IMR-90 (cell line): ENCODE data around the gene TCAP. TPM values are rescaled to one million over a fixed set of nuclear protein-coding genes. Genes with fewer than 3 reads are reported as not detected.

Source experiments
- ATAC-seq: fragments of 200-7000 bp; cut with Tn5 transposase; 2 replicates; pipeline ENCODE4 v1.9.1; 2020; ENCODE audit warnings: low read depth, mild to moderate bottlenecking, moderate library complexity
- BruUV-seq: library from RNA; stranded (reverse); fragments of 400-500 nt; replicated peaks from 2 replicates; lab custom pipeline; 2021; lab: Mats Ljungman, UMichigan
- CTCF ChIA-PET: fragments of 300-600 bp; formaldehyde crosslinking; extraction: SDS; loops from one replicate; lab custom pipeline; 2021; ENCODE audit warnings: antibody characterized with exemption; lab: Yijun Ruan, JAX
- POLR2A ChIA-PET: fragments of 300-600 bp; sonication (Branson Sonifier 250); formaldehyde crosslinking; loops from one replicate; lab custom pipeline; 2022; ENCODE audit warnings: antibody characterized with exemption; ENCODE audit not compliant: unreplicated experiment; lab: Charles Lee
- DNase-seq: peaks from one replicate; pipeline ENCODE4 v3.0.0; 2013
- H2AFZ ChIP-seq: replicated peaks from 2 replicates; pipeline ENCODE3; 2013; ENCODE audit warnings: low read length, mild to moderate bottlenecking; ENCODE audit not compliant: poor library complexity
- H2AK5ac ChIP-seq: 2 replicates; pipeline ENCODE4 v1.6.1; 2013; ENCODE audit warnings: low read depth, low read length, inconsistent platforms
- H2AK9ac ChIP-seq: replicated peaks from 2 replicates; pipeline ENCODE3; 2013; ENCODE audit warnings: mild to moderate bottlenecking, low read depth, low read length, moderate library complexity; ENCODE audit not compliant: poor library complexity
- H2BK120ac ChIP-seq: 2 replicates; pipeline ENCODE4 v1.6.1; 2013; ENCODE audit warnings: low read depth, low read length, inconsistent platforms
- H2BK15ac ChIP-seq: 3 replicates; pipeline ENCODE4 v1.6.1; 2013; ENCODE audit warnings: low read depth, low read length, inconsistent platforms
- H2BK20ac ChIP-seq: 2 replicates; pipeline ENCODE4 v1.6.1; 2013; ENCODE audit warnings: low read depth, mild to moderate bottlenecking, inconsistent platforms, low read length, moderate library complexity
- H2BK5ac ChIP-seq: 2 replicates; pipeline ENCODE4 v1.6.1; 2013; ENCODE audit warnings: mild to moderate bottlenecking, low read depth, low read length, inconsistent platforms; ENCODE audit not compliant: poor library complexity, severe bottlenecking
- H3K14ac ChIP-seq: replicated peaks from 2 replicates; pipeline ENCODE4 v1.6.1; 2013; ENCODE audit warnings: low read depth, low read length, inconsistent platforms
- H3K18ac ChIP-seq: 2 replicates; pipeline ENCODE4 v1.6.1; 2013; ENCODE audit warnings: low read depth, low read length, control low read depth
- H3K23ac ChIP-seq: 2 replicates; pipeline ENCODE4 v1.6.1; 2013; ENCODE audit warnings: low read depth, low read length, inconsistent platforms
- H3K27ac ChIP-seq: 2 replicates; pipeline ENCODE4 v1.5.1; 2013; ENCODE audit warnings: mild to moderate bottlenecking, control low read depth, low read length; ENCODE audit not compliant: insufficient read depth
- H3K27me3 ChIP-seq: 2 replicates; pipeline ENCODE4 v1.6.1; 2013; ENCODE audit warnings: low read length; ENCODE audit not compliant: control insufficient read depth, insufficient read depth
- H3K36me3 ChIP-seq: 2 replicates; pipeline ENCODE4 v1.6.1; 2013; ENCODE audit warnings: low read length, mixed read lengths; ENCODE audit not compliant: control insufficient read depth, insufficient read depth
- H3K4ac ChIP-seq: 2 replicates; pipeline ENCODE4 v1.6.1; 2013; ENCODE audit warnings: low read depth, low read length, inconsistent platforms
- H3K4me1 ChIP-seq: 2 replicates; pipeline ENCODE4 v1.6.1; 2013; ENCODE audit warnings: low read length, mixed read lengths; ENCODE audit not compliant: control insufficient read depth, insufficient read depth
- H3K4me2 ChIP-seq: 2 replicates; pipeline ENCODE4 v1.6.1; 2013; ENCODE audit warnings: low read depth, mild to moderate bottlenecking, control low read depth, low read length, moderate library complexity
- H3K4me3 ChIP-seq: 2 replicates; pipeline ENCODE4 v1.5.1; 2013; ENCODE audit warnings: low read depth, mild to moderate bottlenecking, control low read depth, low read length, moderate library complexity; ENCODE audit not compliant: insufficient read depth
- H3K56ac ChIP-seq: 2 replicates; pipeline ENCODE4 v1.6.1; 2013; ENCODE audit warnings: low read length, inconsistent platforms; ENCODE audit not compliant: insufficient read depth; ENCODE audit errors: extremely low read depth
- H3K79me1 ChIP-seq, 2 experiments: 2 replicates each; pipeline ENCODE4 v1.6.1; 2013; ENCODE audit warnings: low read length in 2 of 2, inconsistent platforms in 1 of 2, low read depth in 1 of 2
- H3K9ac ChIP-seq: 2 replicates; pipeline ENCODE4 v1.6.1; 2013; ENCODE audit warnings: low read depth, low read length, control low read depth
- H3K9me1 ChIP-seq: 2 replicates; pipeline ENCODE4 v1.6.1; 2013; ENCODE audit warnings: low read length, inconsistent platforms; ENCODE audit not compliant: insufficient read depth
- H3K9me3 ChIP-seq: 2 replicates; pipeline ENCODE4 v1.6.1; 2013; ENCODE audit warnings: low read length; ENCODE audit not compliant: control insufficient read depth, insufficient read depth
- H4K20me1 ChIP-seq: 2 replicates; pipeline ENCODE4 v1.6.1; 2013; ENCODE audit warnings: low read length, inconsistent platforms; ENCODE audit not compliant: insufficient read depth
- H4K5ac ChIP-seq: 2 replicates; pipeline ENCODE4 v1.6.1; 2013; ENCODE audit warnings: mild to moderate bottlenecking, low read depth, low read length, control low read depth
- H4K8ac ChIP-seq, 2 experiments: 2 replicates each; pipeline ENCODE4 v1.6.1; 2013; ENCODE audit warnings: low read depth in 2 of 2, low read length in 2 of 2, control low read depth in 1 of 2, inconsistent platforms in 1 of 2
- H4K91ac ChIP-seq: 2 replicates; pipeline ENCODE4 v1.6.1; 2013; ENCODE audit warnings: low read depth, low read length, inconsistent platforms; ENCODE audit not compliant: insufficient read depth
- BHLHE40 ChIP-seq: fragments of 150-350 bp; IDR thresholded peaks from 2 replicates; pipeline ENCODE4 v1.6.1; 2016; ENCODE audit warnings: mild to moderate bottlenecking, low read depth, low read length
- MAFK ChIP-seq: IDR thresholded peaks from 2 replicates; pipeline ENCODE4 v1.6.1; 2012; ENCODE audit warnings: low read depth, low read length, improper control_type of control experiment
- MXI1 ChIP-seq: IDR thresholded peaks from 2 replicates; pipeline ENCODE4 v1.6.1; 2012; ENCODE audit warnings: low read depth, mild to moderate bottlenecking, low read length, moderate library complexity, borderline replicate concordance
- NFE2L2 ChIP-seq: fragments of 150-350 bp; IDR thresholded peaks from 2 replicates; pipeline ENCODE4 v1.6.1; 2016; ENCODE audit warnings: low read depth, mild to moderate bottlenecking, low read length
- POLR2A ChIP-seq: IDR thresholded peaks from 2 replicates; pipeline ENCODE4 v1.6.1; 2012; ENCODE audit warnings: mild to moderate bottlenecking, low read depth, low read length
- RCOR1 ChIP-seq: IDR thresholded peaks from 2 replicates; pipeline ENCODE4 v1.6.1; 2012; ENCODE audit warnings: mild to moderate bottlenecking, low read length, improper control_type of control experiment; ENCODE audit not compliant: insufficient replicate concordance
- RFX5 ChIP-seq: IDR thresholded peaks from 2 replicates; pipeline ENCODE4 v1.8.0; 2012; ENCODE audit warnings: low read depth, mild to moderate bottlenecking, low read length, moderate library complexity
- SMC3 ChIP-seq: fragments of 150-350 bp; IDR thresholded peaks from 2 replicates; pipeline ENCODE4 v1.6.1; 2016; ENCODE audit warnings: low read depth, mild to moderate bottlenecking, antibody characterized with exemption, low read length, moderate library complexity
- WGBS, 2 experiments: methylation state at CpG; one replicate each; pipeline versions ENCODE4 v1.1.5 to v1.1.7; 2013; ENCODE audit warnings: missing lambda C conversion rate in 2 of 2; ENCODE audit not compliant: insufficient read length in 1 of 2; ENCODE audit errors: extremely low coverage in 2 of 2; 5-methylcytosine and 5-hydroxymethylcytosine counted together
- dilution Hi-C: fragments of 300-500 bp; cut with HindIII; formaldehyde crosslinking; loops from one replicate; pipeline ENCODE4 v1.14.3; 2018; ENCODE audit warnings: low sequenced_read_pairs; ENCODE audit not compliant: unreplicated experiment
- in situ Hi-C: fragments of 300-500 bp; cut with MboI; formaldehyde crosslinking; loops from 3 replicates; pipeline ENCODE4 v1.14.3; 2019; ENCODE audit warnings: low sequenced_read_pairs, inconsistent platforms, mixed read lengths
- intact Hi-C: fragments of 100-400 bp; cut with micrococcal nuclease; formaldehyde crosslinking; loops from 2 replicates; pipeline ENCODE4 v1.10.0; 2022
- polyA plus RNA-seq, 3 experiments: library from polyadenylated mRNA; depleted of rRNA; stranded (reverse); fragments of >200 nt; gene quantifications; 2 replicates each; pipeline ENCODE4 v1.2.3, GENCODE V29; 2012; ENCODE audit warnings: low replicate concordance in 1 of 3
- total RNA-seq: library from RNA; depleted of rRNA; stranded (reverse); fragments of >200 nt; gene quantifications from 2 replicates; pipeline ENCODE4 v1.2.3, GENCODE V29; 2012
- TF ChIP-seq, protein P1 (sequence below): fragments of 150-350 bp; IDR thresholded peaks from 2 replicates; pipeline ENCODE4 v1.6.1; 2016; ENCODE audit warnings: low read depth, mild to moderate bottlenecking, low read length, moderate library complexity, borderline replicate concordance
- TF ChIP-seq, protein P2 (sequence below): fragments of 150-350 bp; IDR thresholded peaks from 2 replicates; pipeline ENCODE4 v1.6.1; 2017; ENCODE audit warnings: mild to moderate bottlenecking, antibody characterized with exemption, low read length, low read depth

TCAP gene
- total and polyA plus RNA-seq, 2 of the 4 experiments (the other 2 are of a cell fraction) = under 0.01 to 0.21 TPM

DNA sequence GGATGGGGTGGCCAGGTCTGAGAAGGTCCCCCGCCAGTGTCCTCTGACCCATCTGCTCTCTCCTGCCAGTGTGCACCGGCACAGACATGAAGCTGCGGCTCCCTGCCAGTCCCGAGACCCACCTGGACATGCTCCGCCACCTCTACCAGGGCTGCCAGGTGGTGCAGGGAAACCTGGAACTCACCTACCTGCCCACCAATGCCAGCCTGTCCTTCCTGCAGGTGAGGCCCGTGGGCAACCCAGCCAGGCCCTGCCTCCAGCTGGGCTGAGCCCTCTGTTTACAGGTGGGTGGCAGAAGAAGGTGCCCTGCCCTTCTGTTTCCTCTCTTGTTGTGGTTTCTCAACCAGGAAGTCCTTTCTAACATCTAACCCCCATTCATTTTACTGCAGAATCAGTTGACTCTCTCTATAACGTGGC, 41.8 kb downstream of the TCAP start:
- ChIA-PET CTCF (no interaction called here), POLR2A (no interaction called here)
- H3K9me3 ChIP-seq = no peaks in the 10 kb centered on the region
- no peak overlapping the region for H2AFZ ChIP-seq
- no peak overlapping the region for H3K4me3 ChIP-seq
- peaks cover 44% of the 10 kb centered on the region for H4K20me1 ChIP-seq
- no peak overlapping the region for H3K4me2 ChIP-seq
- intact Hi-C loops (no loop called here), in situ Hi-C loops (no loop called here), dilution Hi-C loops (no loop called here)
- no peak overlapping the region for H2AK5ac ChIP-seq
- no peak overlapping the region for H3K56ac ChIP-seq
- no peak overlapping the region for H2AK9ac ChIP-seq
- no TSS peak for BruUV-seq
- no peak overlapping the region for H3K9ac ChIP-seq
- no peak overlapping the region for H3K23ac ChIP-seq
- H4K91ac ChIP-seq = no peak overlapping the region
- H2BK20ac ChIP-seq = no peak overlapping the region
- no peak overlapping the region for H3K4ac ChIP-seq
- H2BK120ac ChIP-seq = no peak overlapping the region
- H3K9me1 ChIP-seq = peaks cover 11% of the 10 kb centered on the region
- no peak overlapping the region for H2BK15ac ChIP-seq
- H3K27me3 ChIP-seq = no peaks in the 10 kb centered on the region
- no peak overlapping the region for H3K27ac ChIP-seq
- ATAC-seq (no peak), DNase-seq (no peak)
- peaks cover 39% of the 10 kb centered on the region for H3K36me3 ChIP-seq
- 100% methylated on average over 1 of the region's 7 CpGs; no CpG with 5 or more reads in 1 of the 2 experiments for WGBS, 2 experiments
- peaks cover 11% of the 10 kb centered on the region; the same call in 1 of the 2 replicates for H3K4me1 ChIP-seq
- H2BK5ac ChIP-seq = no peak overlapping the region
- peaks cover 0 to 54% of the 10 kb centered on the region in 2 experiments; a peak in 2 of 4 replicates for H3K79me1 ChIP-seq
- no peak overlapping the region for H3K14ac ChIP-seq
- no peak overlapping the region for H4K8ac ChIP-seq
- H3K18ac ChIP-seq = no peak overlapping the region
- TF ChIP-seq RCOR1 (no peak), MXI1 (no peak), NFE2L2 (no peak), POLR2A (no peak), MAFK (no peak), RFX5 (no peak), SMC3 (no peak), BHLHE40 (no peak)
- TF ChIP-seq, protein P1, sequence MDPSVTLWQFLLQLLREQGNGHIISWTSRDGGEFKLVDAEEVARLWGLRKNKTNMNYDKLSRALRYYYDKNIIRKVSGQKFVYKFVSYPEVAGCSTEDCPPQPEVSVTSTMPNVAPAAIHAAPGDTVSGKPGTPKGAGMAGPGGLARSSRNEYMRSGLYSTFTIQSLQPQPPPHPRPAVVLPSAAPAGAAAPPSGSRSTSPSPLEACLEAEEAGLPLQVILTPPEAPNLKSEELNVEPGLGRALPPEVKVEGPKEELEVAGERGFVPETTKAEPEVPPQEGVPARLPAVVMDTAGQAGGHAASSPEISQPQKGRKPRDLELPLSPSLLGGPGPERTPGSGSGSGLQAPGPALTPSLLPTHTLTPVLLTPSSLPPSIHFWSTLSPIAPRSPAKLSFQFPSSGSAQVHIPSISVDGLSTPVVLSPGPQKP = no peak
- TF ChIP-seq, protein P2, sequence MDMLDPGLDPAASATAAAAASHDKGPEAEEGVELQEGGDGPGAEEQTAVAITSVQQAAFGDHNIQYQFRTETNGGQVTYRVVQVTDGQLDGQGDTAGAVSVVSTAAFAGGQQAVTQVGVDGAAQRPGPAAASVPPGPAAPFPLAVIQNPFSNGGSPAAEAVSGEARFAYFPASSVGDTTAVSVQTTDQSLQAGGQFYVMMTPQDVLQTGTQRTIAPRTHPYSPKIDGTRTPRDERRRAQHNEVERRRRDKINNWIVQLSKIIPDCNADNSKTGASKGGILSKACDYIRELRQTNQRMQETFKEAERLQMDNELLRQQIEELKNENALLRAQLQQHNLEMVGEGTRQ = no peak
- no peak overlapping the region for H4K5ac ChIP-seq
